ENCODE data around the gene RAD18. TPM values are rescaled to one million over a fixed set of nuclear protein-coding genes. Genes with fewer than 3 reads are reported as not detected.

RAD18 gene
- total RNA-seq, 1 donor from 2014 or later = 38.3 TPM

GRCh38 chr3:8867646-8868045 is 95.6 kb downstream of the RAD18 start:
- DNase-seq (ENCODE audit: low spot score) = peak; percentile 42

- DNase-seq (ENCODE audit: low spot score) = no peak
These were observed 97.6 kb downstream of the RAD18 start for GRCh38 chr3:8865697-8866096.

GRCh38 chr3:8864402-8865350 is 98.6 kb downstream of the RAD18 start:
- DNase-seq (ENCODE audit: low spot score) = no peak

GRCh38 chr3:8863891-8864290 is 99.4 kb downstream of the RAD18 start:
- DNase-seq (ENCODE audit: low spot score) = no peak

GRCh38 chr3:8857720-8858367 is 105.4 kb downstream of the RAD18 start:
- DNase-seq (ENCODE audit: low spot score) = no peak

GRCh38 chr3:8856721-8857120 is 106.6 kb downstream of the RAD18 start:
- no peak for DNase-seq (ENCODE audit: low spot score)

- DNase-seq (ENCODE audit: low spot score) = no peak
These were observed 107.2 kb downstream of the RAD18 start for GRCh38 chr3:8856071-8856470.

GRCh38 chr3:8854656-8855055 is 108.6 kb downstream of the RAD18 start:
- no peak for DNase-seq (ENCODE audit: low spot score)

DNA sequence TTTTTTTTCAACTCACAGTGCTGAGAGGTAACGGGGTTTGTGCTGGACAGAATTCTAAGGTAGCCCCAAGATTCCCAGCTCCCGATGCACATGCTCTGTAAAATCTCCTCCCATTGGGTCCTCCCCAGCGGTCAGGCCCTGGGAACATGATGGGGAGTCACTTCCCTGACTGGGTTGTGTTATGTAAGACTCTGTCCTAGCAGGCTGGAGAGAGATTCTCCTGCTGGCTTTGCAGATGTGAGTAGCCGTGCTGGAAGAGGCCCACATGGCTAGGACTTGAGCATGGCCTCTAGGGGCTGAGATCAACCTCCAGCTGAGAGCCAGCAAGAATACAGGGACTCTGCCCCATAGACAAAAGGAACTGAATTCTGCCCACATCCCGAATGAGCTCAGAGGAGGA is 110.2 kb downstream of the RAD18 start:
- no peak for DNase-seq (ENCODE audit: low spot score)

DNA sequence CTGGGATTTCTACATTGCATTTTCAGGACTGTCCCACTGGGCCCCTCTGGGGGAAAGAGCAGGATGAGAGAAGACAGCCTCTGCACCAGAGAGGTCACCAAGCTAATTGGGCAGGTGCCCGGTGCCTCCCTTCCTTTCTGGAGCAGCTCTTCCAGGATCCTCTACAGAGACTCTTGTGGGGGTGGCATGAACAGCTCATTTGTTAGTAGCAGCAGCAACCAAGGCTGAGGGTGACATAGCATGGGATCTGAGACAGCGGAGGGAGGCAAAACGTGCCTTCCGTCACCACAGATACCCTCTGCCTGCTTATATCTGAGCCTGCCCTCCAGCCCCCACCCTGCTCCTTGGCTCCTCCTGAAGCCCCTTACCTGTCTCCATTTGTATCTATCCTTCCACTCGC is 110.8 kb downstream of the RAD18 start:
- DNase-seq (ENCODE audit: low spot score) = no peak

DNA sequence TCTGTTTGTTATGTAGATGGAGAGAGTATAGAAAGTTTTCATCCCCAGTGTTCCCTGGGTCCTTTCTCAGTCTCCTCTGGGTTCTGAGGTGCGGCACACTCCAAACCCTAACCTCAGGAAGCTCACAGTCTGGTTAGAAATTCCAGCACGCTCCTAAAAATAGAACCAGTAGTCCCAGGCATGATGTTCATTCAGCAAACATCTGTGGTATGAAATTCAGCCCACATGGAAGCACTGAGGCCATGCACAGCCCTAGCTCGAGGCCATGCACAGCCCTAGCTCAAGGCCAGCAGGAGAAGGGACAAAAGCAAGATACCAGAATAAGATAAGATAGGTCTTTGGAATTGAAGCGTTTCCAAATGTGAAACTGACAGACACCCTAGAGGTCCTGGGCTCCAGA is 111.6 kb downstream of the RAD18 start:
- DNase-seq (ENCODE audit: low spot score) = peak; percentile 49

GRCh38 chr3:8848696-8849131 is 114.6 kb downstream of the RAD18 start:
- DNase-seq (ENCODE audit: low spot score) = peak; percentile 59

DNA sequence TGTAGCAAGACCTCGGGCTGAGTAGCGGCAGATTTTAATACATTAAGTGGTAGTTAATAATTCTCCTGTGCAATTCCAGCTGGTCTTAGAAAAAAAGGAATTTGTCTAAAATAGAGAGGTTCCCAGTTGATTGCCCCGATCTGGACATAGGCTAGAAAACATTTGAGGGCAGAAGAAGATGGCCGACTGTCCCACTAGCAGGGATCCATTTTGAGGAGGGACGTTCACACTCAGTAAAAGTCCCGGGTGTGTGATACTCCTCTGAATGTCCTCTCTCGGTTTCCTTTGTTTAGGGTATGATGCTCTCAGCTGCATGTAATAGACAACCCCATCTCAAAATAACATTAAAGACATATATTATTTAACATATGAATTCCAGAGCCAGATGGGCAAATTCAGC is 116.0 kb downstream of the RAD18 start:
- DNase-seq (ENCODE audit: low spot score) = no peak

- no peak for DNase-seq (ENCODE audit: low spot score)
These were observed 117.1 kb downstream of the RAD18 start for GRCh38 chr3:8846176-8846575.

GRCh38 chr3:8845641-8846040 is 117.6 kb downstream of the RAD18 start:
- DNase-seq (ENCODE audit: low spot score) = no peak

GRCh38 chr3:8843347-8843746 is 119.9 kb downstream of the RAD18 start:
- DNase-seq (ENCODE audit: low spot score) = no peak

- DNase-seq (ENCODE audit: low spot score) = no peak
These were observed 121.0 kb downstream of the RAD18 start for GRCh38 chr3:8842293-8842692.

DNA sequence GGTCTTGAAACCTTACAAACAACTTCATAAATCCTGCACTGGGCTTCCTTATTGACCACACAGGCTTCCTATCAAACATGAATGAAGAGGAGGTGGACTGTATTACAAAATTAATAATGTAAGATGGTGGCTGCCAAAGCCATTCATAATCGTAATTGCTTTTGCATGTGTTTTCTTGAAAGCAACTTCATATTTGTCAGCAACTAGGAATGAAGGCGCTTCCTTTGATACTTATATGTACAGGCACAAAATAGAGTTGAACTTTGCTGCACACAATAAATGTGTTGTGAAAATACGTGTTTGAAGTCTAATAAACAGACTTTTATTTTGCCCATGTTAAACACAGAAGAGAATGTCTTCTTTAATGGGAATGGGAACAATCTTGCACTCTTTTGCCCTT is 121.8 kb downstream of the RAD18 start:
- DNase-seq (ENCODE audit: low spot score) = no peak

DNA sequence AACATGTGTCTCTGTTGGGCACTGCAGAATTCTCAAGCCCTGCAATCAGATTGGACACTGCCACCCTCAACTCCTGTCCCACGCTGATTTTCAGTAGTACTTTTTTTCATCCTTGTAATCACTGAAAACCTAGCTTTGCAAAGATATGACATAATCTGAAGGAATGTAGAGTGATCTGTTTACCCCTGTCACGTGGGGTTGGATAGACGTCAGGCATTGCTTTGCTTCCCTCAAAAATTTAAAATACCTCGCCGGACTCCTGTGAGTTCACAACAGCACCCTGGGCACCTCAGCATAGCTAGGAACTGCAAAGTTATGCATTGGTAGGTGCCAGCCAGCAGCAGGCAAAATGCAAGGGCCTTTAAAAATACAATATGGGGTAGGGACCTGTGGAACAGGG is 122.7 kb downstream of the RAD18 start:
- DNase-seq (ENCODE audit: low spot score) = peak; percentile 54

GRCh38 chr3:8839607-8840325 is 123.5 kb downstream of the RAD18 start:
- no peak for DNase-seq (ENCODE audit: low spot score)

DNA sequence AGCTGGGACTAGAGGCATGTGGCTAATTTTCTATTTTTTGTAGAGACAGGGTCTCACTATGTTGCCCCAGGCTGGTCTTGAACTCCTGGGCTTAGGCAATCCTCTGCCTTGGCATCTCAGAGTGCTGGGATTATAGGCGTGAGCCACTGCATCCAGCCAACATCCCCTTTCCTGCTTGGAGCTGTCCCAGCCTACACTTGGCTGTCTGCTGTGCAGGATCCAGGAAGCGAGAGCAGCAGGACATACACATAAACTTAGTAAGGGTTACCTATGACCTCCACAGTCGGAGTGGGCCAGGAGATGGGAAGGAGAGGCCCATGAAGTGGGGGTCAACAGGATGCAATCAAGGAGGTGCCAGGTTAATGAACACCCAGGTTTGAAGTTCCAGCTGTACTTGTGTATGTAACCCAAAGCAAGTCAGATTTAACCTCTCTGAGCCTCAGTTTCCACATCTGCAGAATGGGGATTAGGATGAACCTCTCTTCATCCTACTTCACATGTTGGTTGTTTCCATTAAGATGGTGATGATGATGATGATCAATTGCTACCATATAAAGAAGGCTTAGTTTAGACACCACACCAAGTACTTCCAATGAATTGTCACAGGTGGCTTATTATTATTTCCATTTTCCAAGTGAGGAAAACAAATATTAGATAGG is 124.4 kb downstream of the RAD18 start:
- no peak for DNase-seq (ENCODE audit: low spot score)

DNA sequence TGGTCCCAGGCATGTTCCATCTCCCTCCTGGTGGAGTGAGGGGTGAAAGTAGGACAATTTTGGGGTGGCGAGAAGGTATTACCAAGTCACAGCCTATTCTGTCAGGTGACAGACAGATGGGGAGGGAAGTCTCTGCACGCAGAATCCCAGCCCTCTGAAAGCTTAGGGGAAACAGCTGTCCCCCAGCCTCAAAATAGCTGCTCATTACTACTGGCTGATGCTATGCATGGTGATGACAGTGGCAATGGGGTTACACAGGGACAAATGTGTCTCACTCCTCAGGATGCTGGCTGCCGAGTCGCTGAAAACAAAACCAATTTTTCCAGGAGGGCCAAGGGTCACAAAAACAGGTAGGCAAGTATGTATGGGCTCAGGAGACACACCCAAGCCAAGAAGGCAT is 125.0 kb downstream of the RAD18 start:
- no peak for DNase-seq (ENCODE audit: low spot score)

All from umbilical cord (tissue), 2 donors.